Measurements from ENCODE around the gene CNTLN. TPM values are rescaled to one million over a fixed set of nuclear protein-coding genes. Genes with fewer than 3 reads are reported as not detected.

CNTLN gene, protein sequence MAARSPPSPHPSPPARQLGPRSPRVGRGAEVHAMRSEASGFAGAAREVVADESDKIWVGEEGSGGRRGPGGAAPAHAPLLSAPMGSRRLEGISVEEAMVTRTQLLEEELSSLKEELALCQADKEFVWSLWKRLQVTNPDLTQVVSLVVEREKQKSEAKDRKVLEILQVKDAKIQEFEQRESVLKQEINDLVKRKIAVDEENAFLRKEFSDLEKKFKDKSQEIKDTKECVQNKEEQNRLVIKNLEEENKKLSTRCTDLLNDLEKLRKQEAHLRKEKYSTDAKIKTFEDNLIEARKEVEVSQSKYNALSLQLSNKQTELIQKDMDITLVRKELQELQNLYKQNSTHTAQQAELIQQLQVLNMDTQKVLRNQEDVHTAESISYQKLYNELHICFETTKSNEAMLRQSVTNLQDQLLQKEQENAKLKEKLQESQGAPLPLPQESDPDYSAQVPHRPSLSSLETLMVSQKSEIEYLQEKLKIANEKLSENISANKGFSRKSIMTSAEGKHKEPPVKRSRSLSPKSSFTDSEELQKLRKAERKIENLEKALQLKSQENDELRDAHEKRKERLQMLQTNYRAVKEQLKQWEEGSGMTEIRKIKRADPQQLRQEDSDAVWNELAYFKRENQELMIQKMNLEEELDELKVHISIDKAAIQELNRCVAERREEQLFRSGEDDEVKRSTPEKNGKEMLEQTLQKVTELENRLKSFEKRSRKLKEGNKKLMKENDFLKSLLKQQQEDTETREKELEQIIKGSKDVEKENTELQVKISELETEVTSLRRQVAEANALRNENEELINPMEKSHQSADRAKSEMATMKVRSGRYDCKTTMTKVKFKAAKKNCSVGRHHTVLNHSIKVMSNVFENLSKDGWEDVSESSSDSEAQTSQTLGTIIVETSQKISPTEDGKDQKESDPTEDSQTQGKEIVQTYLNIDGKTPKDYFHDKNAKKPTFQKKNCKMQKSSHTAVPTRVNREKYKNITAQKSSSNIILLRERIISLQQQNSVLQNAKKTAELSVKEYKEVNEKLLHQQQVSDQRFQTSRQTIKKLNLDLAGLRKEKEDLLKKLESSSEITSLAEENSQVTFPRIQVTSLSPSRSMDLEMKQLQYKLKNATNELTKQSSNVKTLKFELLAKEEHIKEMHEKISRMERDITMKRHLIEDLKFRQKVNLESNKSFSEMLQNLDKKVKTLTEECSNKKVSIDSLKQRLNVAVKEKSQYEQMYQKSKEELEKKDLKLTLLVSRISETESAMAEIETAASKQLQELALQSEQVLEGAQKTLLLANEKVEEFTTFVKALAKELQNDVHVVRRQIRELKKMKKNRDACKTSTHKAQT (N-terminal part only)
- 12.1 and 15.5 TPM in 2 replicates for total RNA-seq

DNA sequence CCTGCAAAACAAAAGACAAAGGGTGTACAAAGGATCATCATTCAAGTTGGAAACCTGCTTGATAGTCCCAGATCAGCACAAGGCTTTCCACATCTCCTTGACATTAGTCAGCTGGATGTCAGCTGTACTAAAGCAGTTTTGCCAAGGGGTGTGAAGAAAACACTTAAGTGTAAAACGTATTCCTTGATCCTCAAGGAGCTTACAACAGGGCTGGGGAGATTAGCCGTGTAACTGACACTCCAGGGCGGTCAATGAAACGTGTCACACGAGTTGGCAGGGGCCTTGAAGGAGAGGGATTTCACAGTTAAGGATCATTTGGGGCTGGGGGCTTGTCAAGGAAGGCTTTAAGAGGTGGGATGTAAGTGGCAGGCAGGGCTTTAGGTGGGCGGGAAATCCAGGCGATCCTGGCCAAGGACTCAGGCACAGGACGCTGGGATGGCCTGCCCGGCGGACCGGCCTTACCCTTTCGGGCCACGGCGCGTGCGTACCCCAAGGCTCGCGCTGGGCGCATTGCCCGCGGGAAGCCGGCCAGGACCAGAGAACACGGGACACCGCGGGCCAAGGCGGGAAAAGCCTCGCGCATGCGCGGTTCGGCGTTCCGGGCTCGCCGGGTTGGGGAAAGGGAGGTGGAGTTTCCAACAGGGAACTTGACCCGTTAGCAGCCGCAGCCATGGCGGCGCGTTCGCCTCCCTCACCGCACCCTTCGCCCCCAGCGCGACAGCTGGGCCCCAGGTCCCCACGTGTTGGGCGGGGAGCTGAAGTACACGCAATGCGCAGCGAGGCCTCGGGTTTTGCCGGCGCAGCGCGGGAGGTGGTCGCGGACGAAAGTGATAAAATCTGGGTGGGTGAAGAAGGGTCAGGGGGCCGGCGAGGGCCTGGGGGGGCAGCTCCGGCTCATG, at the start of gene CNTLN:
TSS of gene CNTLN (plus strand) at position 645 of the 899 bp plus-strand sequence. CDS start at position 671, 26 bp downstream.

Data from uterine smooth muscle cell (primary cell).